Parathyroid adenoma (tissue), 2 donors: ENCODE results near the gene IRAK2.

Source experiments
- H2AFZ ChIP-seq: fragments of 300-600 bp; sonication (generic); one replicate; pipeline ENCODE4 v1.7.0; 2017; ENCODE audit warnings: antibody characterized with exemption, mild to moderate bottlenecking
- H3K27ac ChIP-seq: fragments of 300-600 bp; sonication (generic); one replicate; pipeline ENCODE4 v1.7.0; 2017
- H3K27me3 ChIP-seq: fragments of 300-600 bp; sonication (generic); one replicate; pipeline ENCODE4 v1.7.0; 2017; ENCODE audit warnings: low read length; ENCODE audit not compliant: control insufficient read depth, insufficient read depth
- H3K36me3 ChIP-seq: fragments of 300-600 bp; sonication (generic); one replicate; pipeline ENCODE4 v1.7.0; 2017; ENCODE audit warnings: low read length; ENCODE audit not compliant: control insufficient read depth, insufficient read depth
- H3K4me1 ChIP-seq: fragments of 300-600 bp; sonication (generic); one replicate; pipeline ENCODE4 v1.7.0; 2017; ENCODE audit warnings: control low read depth
- H3K4me2 ChIP-seq: fragments of 300-600 bp; sonication (generic); one replicate; pipeline ENCODE4 v1.7.0; 2017; ENCODE audit warnings: low read length
- H3K4me3 ChIP-seq: fragments of 300-600 bp; sonication (generic); one replicate; pipeline ENCODE4 v1.7.0; 2017; ENCODE audit warnings: low read depth, low read length
- H3K79me2 ChIP-seq: fragments of 300-600 bp; sonication (generic); one replicate; pipeline ENCODE4 v1.7.0; 2017; ENCODE audit warnings: control low read depth
- H3K9ac ChIP-seq: fragments of 300-600 bp; sonication (generic); one replicate; pipeline ENCODE4 v1.7.0; 2017; ENCODE audit warnings: mild to moderate bottlenecking
- H3K9me3 ChIP-seq: fragments of 300-600 bp; sonication (generic); one replicate; pipeline ENCODE4 v1.7.0; 2017; ENCODE audit warnings: low read length; ENCODE audit not compliant: control insufficient read depth
- TF ChIP-seq, protein P1 (sequence below): fragments of 300-600 bp; sonication (generic); IDR thresholded peaks from one replicate; pipeline ENCODE4 v1.7.0; 2017; ENCODE audit warnings: antibody characterized with exemption, mild to moderate bottlenecking
- donor health status: primary hyperparathyroidism.

The IRAK2 gene

DNA sequence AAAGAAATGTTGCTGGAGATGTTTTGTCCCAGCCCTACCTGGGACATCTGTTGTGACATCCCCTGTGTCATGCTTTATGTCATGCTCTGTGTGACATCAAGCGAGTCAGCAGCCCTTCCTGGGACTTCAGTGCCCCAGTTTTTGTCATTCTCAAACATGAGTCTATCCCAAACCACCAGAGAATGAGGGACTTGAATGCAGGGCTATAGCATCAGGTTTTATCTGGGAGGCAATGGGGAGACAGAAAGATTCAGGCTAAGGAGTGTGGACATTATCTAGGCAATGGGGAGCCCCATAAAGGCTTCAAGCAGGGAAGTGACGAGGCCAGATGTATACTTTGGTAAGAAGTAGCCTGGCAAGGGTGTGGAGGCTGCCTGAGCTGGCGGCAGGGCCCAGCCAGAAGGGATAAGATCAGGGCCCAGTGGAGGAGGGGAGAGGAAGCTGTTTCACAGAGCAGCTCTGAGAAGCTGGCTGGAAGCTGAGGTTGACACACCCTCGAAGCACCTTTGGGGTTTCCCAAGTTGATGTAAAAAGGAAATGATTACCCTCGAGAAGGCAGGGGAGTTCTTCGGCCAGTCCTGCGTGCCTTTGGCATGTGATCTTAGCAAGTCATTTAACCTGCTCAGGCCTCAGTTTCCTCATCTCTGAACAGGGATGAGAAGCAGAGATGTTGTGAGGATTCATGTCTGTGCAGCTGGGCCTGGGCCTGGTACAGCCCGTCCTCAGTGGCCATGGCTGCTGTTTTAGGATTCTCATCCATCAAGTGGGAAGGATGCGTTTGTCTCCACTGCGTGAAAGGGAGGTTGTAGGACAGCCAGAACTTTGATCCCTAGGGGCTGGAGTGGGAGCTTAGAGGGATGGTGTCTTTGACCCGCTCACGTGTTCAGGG is 34.3 kb downstream of the IRAK2 start:
- no peaks in the 10 kb centered on the region for H3K9me3 ChIP-seq
- no peak overlapping the region for H3K4me3 ChIP-seq
- no peak overlapping the region for H3K27ac ChIP-seq
- no peaks in the 10 kb centered on the region for H3K79me2 ChIP-seq
- H3K4me1 ChIP-seq, result peaks cover 7% of the 10 kb centered on the region
- H3K27me3 ChIP-seq, result no peaks in the 10 kb centered on the region
- TF ChIP-seq, protein P1, sequence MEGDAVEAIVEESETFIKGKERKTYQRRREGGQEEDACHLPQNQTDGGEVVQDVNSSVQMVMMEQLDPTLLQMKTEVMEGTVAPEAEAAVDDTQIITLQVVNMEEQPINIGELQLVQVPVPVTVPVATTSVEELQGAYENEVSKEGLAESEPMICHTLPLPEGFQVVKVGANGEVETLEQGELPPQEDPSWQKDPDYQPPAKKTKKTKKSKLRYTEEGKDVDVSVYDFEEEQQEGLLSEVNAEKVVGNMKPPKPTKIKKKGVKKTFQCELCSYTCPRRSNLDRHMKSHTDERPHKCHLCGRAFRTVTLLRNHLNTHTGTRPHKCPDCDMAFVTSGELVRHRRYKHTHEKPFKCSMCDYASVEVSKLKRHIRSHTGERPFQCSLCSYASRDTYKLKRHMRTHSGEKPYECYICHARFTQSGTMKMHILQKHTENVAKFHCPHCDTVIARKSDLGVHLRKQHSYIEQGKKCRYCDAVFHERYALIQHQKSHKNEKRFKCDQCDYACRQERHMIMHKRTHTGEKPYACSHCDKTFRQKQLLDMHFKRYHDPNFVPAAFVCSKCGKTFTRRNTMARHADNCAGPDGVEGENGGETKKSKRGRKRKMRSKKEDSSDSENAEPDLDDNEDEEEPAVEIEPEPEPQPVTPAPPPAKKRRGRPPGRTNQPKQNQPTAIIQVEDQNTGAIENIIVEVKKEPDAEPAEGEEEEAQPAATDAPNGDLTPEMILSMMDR, result no peak
- no peak overlapping the region for H3K9ac ChIP-seq
- no peaks in the 10 kb centered on the region for H3K36me3 ChIP-seq
- H3K4me2 ChIP-seq, result no peak overlapping the region
- H2AFZ ChIP-seq, result peak overlapping the region; percentile 31

DNA sequence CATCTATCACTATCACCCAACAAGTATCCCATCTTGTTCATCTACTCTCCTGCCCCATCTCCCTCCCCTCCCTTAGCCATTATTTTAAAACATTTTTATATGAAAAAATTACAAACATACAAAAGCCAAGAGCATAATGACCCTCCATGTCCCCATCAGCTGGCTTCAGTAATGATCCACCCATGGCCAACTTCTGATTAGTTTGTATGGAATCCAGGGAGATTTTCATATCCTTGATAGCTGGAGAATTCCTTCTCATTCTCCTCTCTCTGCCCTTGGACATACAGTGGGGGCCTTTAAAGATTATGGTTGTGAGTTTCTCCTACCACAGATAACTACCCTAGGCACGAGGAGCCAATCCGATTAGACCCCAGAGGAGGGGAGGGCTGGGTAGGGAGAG is 40.2 kb downstream of the IRAK2 start:
- Histone ChIP-seq H3K4me1 (peaks cover 6% of the 10 kb centered on the region), H3K4me2 (no peak overlapping the region), H3K9me3 (no peaks in the 10 kb centered on the region), H3K27me3 (no peaks in the 10 kb centered on the region), H3K36me3 (no peaks in the 10 kb centered on the region), H3K4me3 (no peak overlapping the region), H3K27ac (no peak overlapping the region), H3K79me2 (no peaks in the 10 kb centered on the region), H2AFZ (no peak overlapping the region), H3K9ac (no peak overlapping the region)
- TF ChIP-seq, protein P1, result no peak

DNA sequence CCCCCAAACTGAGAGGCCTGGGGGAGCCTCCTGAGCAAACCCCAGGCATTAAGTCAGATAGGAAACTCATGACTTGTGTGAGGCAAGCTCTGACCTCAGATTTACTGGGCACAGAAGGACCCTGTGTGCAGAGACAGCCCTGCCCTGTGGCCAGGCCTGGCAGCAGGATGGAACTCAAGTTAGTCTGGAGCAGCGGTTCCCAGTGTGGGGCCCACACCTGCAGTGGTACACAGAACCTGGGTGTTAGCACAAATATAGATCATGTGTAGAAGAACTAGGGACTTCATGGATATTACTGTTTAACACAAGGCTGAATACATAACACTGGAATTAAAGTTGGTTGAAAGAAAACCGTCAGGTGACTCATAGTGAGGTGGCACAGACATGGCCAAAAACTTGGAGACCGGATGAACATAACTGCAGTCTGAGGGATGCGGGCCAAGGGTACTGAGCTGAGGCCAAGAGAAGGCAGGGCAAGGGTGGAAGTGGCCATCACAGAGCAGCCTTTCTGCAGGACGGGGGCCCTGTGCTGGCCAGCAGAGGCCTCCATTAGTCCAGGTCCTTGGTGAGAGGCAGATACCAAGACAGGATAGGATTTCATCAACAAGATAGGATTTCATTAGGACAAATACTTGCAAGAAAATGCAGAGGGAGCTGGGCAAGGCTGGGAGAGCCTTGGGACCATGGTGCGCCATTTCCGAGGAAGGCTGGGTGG is 40.9 kb downstream of the IRAK2 start:
- Histone ChIP-seq H3K4me1 (peaks cover 6% of the 10 kb centered on the region), H3K9ac (no peak overlapping the region), H3K4me3 (no peak overlapping the region), H3K79me2 (no peaks in the 10 kb centered on the region), H3K27me3 (no peaks in the 10 kb centered on the region), H3K27ac (no peak overlapping the region), H3K4me2 (no peak overlapping the region), H2AFZ (no peak overlapping the region), H3K36me3 (no peaks in the 10 kb centered on the region), H3K9me3 (no peaks in the 10 kb centered on the region)
- TF ChIP-seq, protein P1, result no peak

GRCh38 chr3:10206166-10206511 is 41.4 kb downstream of the IRAK2 start:
- TF ChIP-seq, protein P1, result no peak
- H2AFZ ChIP-seq, result no peak overlapping the region
- no peak overlapping the region for H3K4me3 ChIP-seq
- no peaks in the 10 kb centered on the region for H3K27me3 ChIP-seq
- H3K9me3 ChIP-seq, result no peaks in the 10 kb centered on the region
- H3K4me2 ChIP-seq, result no peak overlapping the region
- no peaks in the 10 kb centered on the region for H3K36me3 ChIP-seq
- no peak overlapping the region for H3K9ac ChIP-seq
- no peaks in the 10 kb centered on the region for H3K79me2 ChIP-seq
- no peak overlapping the region for H3K27ac ChIP-seq
- H3K4me1 ChIP-seq, result peaks cover 6% of the 10 kb centered on the region
